Measurements from ENCODE around the gene MFRP. TPM values are rescaled to one million over a fixed set of nuclear protein-coding genes. Genes with fewer than 3 reads are reported as not detected.

The MFRP gene
- total RNA-seq, 4 donors from 2014 or later, result not detected

GRCh38 chr11:119369132-119369925 lies 22.8 kb upstream of the MFRP start:
- Histone ChIP-seq H3K4me1 (peaks cover 39 to 53% of the 10 kb centered on the region in 2 donors), H3K36me3 (no peaks in the 10 kb centered on the region), H3K27ac (peak overlapping the region in 2 of 3 donors; percentile 68 to 70), H3K4me3 (replicated peaks in 1 of 3) (no peak overlapping the region), H3K27me3 (no peaks in the 10 kb centered on the region), H3K9me3 (no peaks in the 10 kb centered on the region)
- intact Hi-C loops (cut with DNase I), result no loop called here
- 70 to 81% methylated on average over 13 of the region's 13 CpGs for WGBS, 2 donors
- peak in 1 of 2 donors; percentile 32 for DNase-seq
- TF ChIP-seq POLR2A (IDR thresholded peaks at IDR 0.05), result peak in 1 of 2 donors; percentile 23
- TF ChIP-seq, protein P1, sequence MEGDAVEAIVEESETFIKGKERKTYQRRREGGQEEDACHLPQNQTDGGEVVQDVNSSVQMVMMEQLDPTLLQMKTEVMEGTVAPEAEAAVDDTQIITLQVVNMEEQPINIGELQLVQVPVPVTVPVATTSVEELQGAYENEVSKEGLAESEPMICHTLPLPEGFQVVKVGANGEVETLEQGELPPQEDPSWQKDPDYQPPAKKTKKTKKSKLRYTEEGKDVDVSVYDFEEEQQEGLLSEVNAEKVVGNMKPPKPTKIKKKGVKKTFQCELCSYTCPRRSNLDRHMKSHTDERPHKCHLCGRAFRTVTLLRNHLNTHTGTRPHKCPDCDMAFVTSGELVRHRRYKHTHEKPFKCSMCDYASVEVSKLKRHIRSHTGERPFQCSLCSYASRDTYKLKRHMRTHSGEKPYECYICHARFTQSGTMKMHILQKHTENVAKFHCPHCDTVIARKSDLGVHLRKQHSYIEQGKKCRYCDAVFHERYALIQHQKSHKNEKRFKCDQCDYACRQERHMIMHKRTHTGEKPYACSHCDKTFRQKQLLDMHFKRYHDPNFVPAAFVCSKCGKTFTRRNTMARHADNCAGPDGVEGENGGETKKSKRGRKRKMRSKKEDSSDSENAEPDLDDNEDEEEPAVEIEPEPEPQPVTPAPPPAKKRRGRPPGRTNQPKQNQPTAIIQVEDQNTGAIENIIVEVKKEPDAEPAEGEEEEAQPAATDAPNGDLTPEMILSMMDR (IDR thresholded peaks at IDR 0.05), result no peak

DNA sequence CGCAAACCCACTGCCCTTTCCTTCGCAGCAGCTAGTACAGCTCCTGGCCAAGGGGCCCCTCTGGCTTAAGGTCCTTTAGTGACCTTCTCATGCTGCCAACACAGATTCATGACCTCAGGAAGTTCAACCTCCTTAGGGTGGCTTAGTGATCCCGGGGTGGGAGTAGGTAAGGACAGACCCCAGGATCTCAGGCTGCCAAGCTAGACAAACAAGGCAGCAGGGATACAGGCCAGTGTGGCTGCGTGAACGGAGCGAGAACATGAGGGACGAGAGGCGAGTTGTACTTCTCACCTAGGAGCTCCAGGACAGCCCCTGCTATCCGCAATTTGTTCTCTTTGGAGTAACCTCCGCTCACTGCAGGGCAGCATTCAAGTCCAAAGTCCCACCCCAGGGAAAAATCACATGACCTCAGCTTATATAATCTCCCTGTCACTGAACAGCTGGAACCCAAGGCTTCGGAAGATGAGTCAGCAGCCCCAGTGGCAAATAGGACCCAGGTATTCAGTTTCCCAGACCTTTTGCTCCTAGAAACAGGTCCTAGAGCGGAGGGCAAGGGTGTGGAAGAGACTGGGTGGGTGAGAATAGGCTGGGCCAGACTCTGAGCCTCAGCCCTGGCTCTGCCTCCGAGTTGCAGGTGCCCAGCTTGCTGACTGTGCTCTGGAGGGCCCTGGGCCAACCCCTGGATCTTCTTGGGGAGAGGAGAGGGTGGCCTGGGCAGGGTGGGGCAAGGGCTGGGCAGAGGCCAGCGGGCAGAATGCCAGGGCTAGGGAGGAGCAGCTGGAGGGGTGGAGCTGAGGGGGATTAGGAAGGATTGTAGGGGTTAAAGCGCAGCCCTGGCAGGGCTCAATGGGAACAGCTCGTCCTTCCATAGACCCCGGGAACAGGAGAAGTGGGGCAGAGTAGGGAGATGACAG lies 21.9 kb upstream of the MFRP start:
- Histone ChIP-seq H3K27ac (peak overlapping the region in 2 of 3 donors; percentile 68 to 70), H3K27me3 (no peaks in the 10 kb centered on the region), H3K9me3 (no peaks in the 10 kb centered on the region), H3K36me3 (no peaks in the 10 kb centered on the region), H3K4me3 (replicated peaks in 1 of 3) (no peak overlapping the region), H3K4me1 (peaks cover 43 to 61% of the 10 kb centered on the region in 2 donors)
- peak; percentile 42 to 59 for DNase-seq
- 61 to 66% methylated on average over 16 to 17 of the region's 17 CpGs for WGBS, 2 donors
- intact Hi-C loops (cut with DNase I), result no loop called here
- no peak for TF ChIP-seq POLR2A (IDR thresholded peaks at IDR 0.05)
- TF ChIP-seq, protein P1 (IDR thresholded peaks at IDR 0.05), result no peak

DNA sequence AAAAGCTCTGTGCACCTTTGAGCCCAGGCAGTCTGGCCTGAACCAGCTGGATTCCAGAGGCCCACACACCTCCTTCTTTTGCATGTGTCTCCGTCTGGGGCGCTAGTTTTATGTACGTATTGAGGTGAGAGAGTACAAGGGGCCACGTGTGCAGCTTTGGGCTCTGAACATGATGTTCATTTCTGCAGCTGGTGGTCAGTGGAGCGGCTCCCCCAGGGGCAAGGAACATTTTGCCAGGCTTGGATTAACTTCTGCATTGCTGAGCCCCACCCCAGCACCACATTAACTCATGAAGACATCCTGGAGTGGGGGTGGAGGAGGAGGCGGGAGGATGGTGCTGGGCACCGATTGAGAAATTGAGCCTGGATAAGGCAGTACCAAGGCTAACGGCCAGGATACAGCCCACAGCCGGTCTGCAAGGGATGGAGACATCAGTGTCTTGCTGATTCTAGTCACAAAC lies 21.2 kb upstream of the MFRP start:
- intact Hi-C loops (cut with DNase I), result no loop called here
- H3K27ac ChIP-seq, result no peak overlapping the region
- no peak for TF ChIP-seq POLR2A (IDR thresholded peaks at IDR 0.05)
- TF ChIP-seq, protein P1 (IDR thresholded peaks at IDR 0.05), result no peak
- 84 to 92% methylated on average over 8 to 9 of the region's 9 CpGs for WGBS, 2 donors
- H3K4me3 ChIP-seq (replicated peaks in 1 of 3), result no peak overlapping the region
- H3K9me3 ChIP-seq, result no peaks in the 10 kb centered on the region
- H3K4me1 ChIP-seq, result peaks cover 50 to 68% of the 10 kb centered on the region in 2 donors
- H3K27me3 ChIP-seq, result no peaks in the 10 kb centered on the region
- H3K36me3 ChIP-seq, result no peaks in the 10 kb centered on the region
- DNase-seq, result no peak

- no peak for DNase-seq
- no peaks in the 10 kb centered on the region for H3K27me3 ChIP-seq
- intact Hi-C loops (cut with DNase I), result no loop called here
- 86 to 92% methylated on average over 11 of the region's 11 CpGs for WGBS, 2 donors
- no peak overlapping the region for H3K27ac ChIP-seq
- H3K9me3 ChIP-seq, result no peaks in the 10 kb centered on the region
- H3K4me1 ChIP-seq, result peaks cover 58 to 76% of the 10 kb centered on the region in 2 donors
- TF ChIP-seq, protein P1 (IDR thresholded peaks at IDR 0.05), result no peak
- no peak for TF ChIP-seq POLR2A (IDR thresholded peaks at IDR 0.05)
- no peak overlapping the region for H3K4me3 ChIP-seq (replicated peaks in 1 of 3)
- H3K36me3 ChIP-seq, result no peaks in the 10 kb centered on the region
These were observed 20.4 kb upstream of the MFRP start for GRCh38 chr11:119366690-119367620.

Data from thyroid gland (tissue), 4 donors.